GM11168 (cell line): ENCODE measurements around the gene POU2F1.

ENCODE experiments used
- in situ Hi-C: fragments of 300-500 bp; cut with MboI; formaldehyde crosslinking; loops from one replicate; pipeline ENCODE4 v1.12.0; 2022; ENCODE audit warnings: low sequenced_read_pairs; ENCODE audit not compliant: unreplicated experiment

The POU2F1 gene

GRCh38 chr1:167266965-167267364 lies 46.3 kb downstream of the POU2F1 start:
- in situ Hi-C loops, result loop anchor here (5.0 to 10.0 kb wide), 2 partner anchors 70 to 168 kb away; no protein-coding TSS in a partner anchor

- in situ Hi-C loops, result loop anchor here (5.0 to 10.0 kb wide), 2 partner anchors 69 to 166 kb away; no protein-coding TSS in a partner anchor
Measured at GRCh38 chr1:167268347-167268787, 47.7 kb downstream of the POU2F1 start.

GRCh38 chr1:167270349-167271092 lies 49.8 kb downstream of the POU2F1 start:
- in situ Hi-C loops, result no loop called here

GRCh38 chr1:167272369-167272957 lies 51.8 kb downstream of the POU2F1 start:
- in situ Hi-C loops, result no loop called here

- in situ Hi-C loops, result no loop called here
Measured at GRCh38 chr1:167273027-167273800, 52.5 kb downstream of the POU2F1 start.

GRCh38 chr1:167274061-167274460 lies 53.4 kb downstream of the POU2F1 start:
- in situ Hi-C loops, result no loop called here

GRCh38 chr1:167276969-167277368 lies 56.3 kb downstream of the POU2F1 start:
- in situ Hi-C loops, result no loop called here

GRCh38 chr1:167278497-167278896 lies 57.8 kb downstream of the POU2F1 start:
- in situ Hi-C loops, result no loop called here

- in situ Hi-C loops, result no loop called here
Measured at GRCh38 chr1:167280912-167281311, 60.2 kb downstream of the POU2F1 start.

- in situ Hi-C loops, result no loop called here
Measured at GRCh38 chr1:167288390-167289074, 67.8 kb downstream of the POU2F1 start.

- in situ Hi-C loops, result no loop called here
Measured at GRCh38 chr1:167289075-167289442, 68.4 kb downstream of the POU2F1 start.

GRCh38 chr1:167289966-167290365 lies 69.3 kb downstream of the POU2F1 start:
- in situ Hi-C loops, result no loop called here

GRCh38 chr1:167291539-167292185 lies 71.0 kb downstream of the POU2F1 start:
- in situ Hi-C loops, result no loop called here

- in situ Hi-C loops, result no loop called here
Measured at GRCh38 chr1:167292216-167292615, 71.5 kb downstream of the POU2F1 start.

GRCh38 chr1:167293057-167293456 lies 72.4 kb downstream of the POU2F1 start:
- in situ Hi-C loops, result no loop called here

- in situ Hi-C loops, result no loop called here
Measured at GRCh38 chr1:167294528-167294927, 73.8 kb downstream of the POU2F1 start.

GRCh38 chr1:167297222-167298214 lies 76.8 kb downstream of the POU2F1 start:
- in situ Hi-C loops, result no loop called here

- in situ Hi-C loops, result no loop called here
Measured at GRCh38 chr1:167298325-167298724, 77.6 kb downstream of the POU2F1 start.

GRCh38 chr1:167301355-167301754 lies 80.7 kb downstream of the POU2F1 start:
- in situ Hi-C loops, result no loop called here
